HepG2 (cell line): ENCODE data around the gene TPGS1. TPM values are rescaled to one million over a fixed set of nuclear protein-coding genes. Genes with fewer than 3 reads are reported as not detected.
A peak's percentile ranks its signal among the peaks of the same experiment; 100 is the strongest.

ENCODE experiments used
- ATF2 ChIP-seq: sonication (generic); formaldehyde crosslinking; IDR thresholded peaks from 2 replicates; pipeline ENCODE4 v1.4.0; 2020; ENCODE audit warnings: missing genetic modification reagents
- CBX1 ChIP-seq: IDR thresholded peaks from one replicate; pipeline ENCODE4 v1.6.1; 2016; ENCODE audit warnings: antibody characterized with exemption, low read depth
- CSRNP1 ChIP-seq: sonication (generic); formaldehyde crosslinking; IDR thresholded peaks from 2 replicates; pipeline ENCODE4 v1.8.1; 2023; ENCODE audit warnings: mild to moderate bottlenecking, missing genetic modification reagents
- FOXK2 ChIP-seq: fragments of 450-650 bp; IDR thresholded peaks from 2 replicates; pipeline ENCODE4 v1.6.1; 2016
- HOXA3 ChIP-seq: sonication (generic); formaldehyde crosslinking; IDR thresholded peaks from 2 replicates; pipeline ENCODE4 v1.5.0; 2020; ENCODE audit warnings: missing genetic modification reagents
- NFE2L2 ChIP-seq: fragments of 150-350 bp; IDR thresholded peaks from 2 replicates; pipeline ENCODE4 v1.6.1; 2014; ENCODE audit warnings: low read length
- NFYC ChIP-seq: IDR thresholded peaks from 2 replicates; pipeline ENCODE4 v1.6.1; 2016; ENCODE audit warnings: missing genetic modification reagents, missing compliant biosample characterization
- PAX8 ChIP-seq: sonication (generic); formaldehyde crosslinking; IDR thresholded peaks from 2 replicates; pipeline ENCODE4 v1.8.0; 2022; ENCODE audit warnings: mild to moderate bottlenecking, missing genetic modification reagents, borderline replicate concordance
- PITX1 ChIP-seq: sonication (generic); formaldehyde crosslinking; IDR thresholded peaks from 2 replicates; pipeline ENCODE4 v1.5.1; 2020; ENCODE audit warnings: mild to moderate bottlenecking, missing genetic modification reagents
- POLR2AphosphoS2 ChIP-seq: IDR thresholded peaks from 2 replicates; pipeline ENCODE4 v1.6.1; 2011; ENCODE audit warnings: low read depth, low read length, improper control_type of control experiment
- PRDM15 ChIP-seq: sonication (generic); formaldehyde crosslinking; IDR thresholded peaks from 2 replicates; pipeline ENCODE4 v1.4.0; 2020; ENCODE audit warnings: missing genetic modification reagents
- PRDM4 ChIP-seq: sonication (generic); formaldehyde crosslinking; IDR thresholded peaks from 2 replicates; pipeline ENCODE4 v1.9.0; 2021; ENCODE audit warnings: missing genetic modification reagents, borderline replicate concordance
- RARG ChIP-seq: sonication (generic); formaldehyde crosslinking; IDR thresholded peaks from 2 replicates; pipeline ENCODE4 v1.4.0; 2020; ENCODE audit warnings: low read depth, mild to moderate bottlenecking, missing genetic modification reagents
- TAF15 ChIP-seq: fragments of 200-400 bp; formaldehyde crosslinking; IDR thresholded peaks from one replicate; pipeline ENCODE4 v1.6.1; 2018; ENCODE audit warnings: mild to moderate bottlenecking, low read depth, low read length; ENCODE audit not compliant: poor library complexity, severe bottlenecking
- ZFP82 ChIP-seq: sonication (generic); formaldehyde crosslinking; IDR thresholded peaks from 2 replicates; pipeline ENCODE4 v1.5.1; 2020; ENCODE audit warnings: mild to moderate bottlenecking, missing genetic modification reagents, borderline replicate concordance
- ZNF75D ChIP-seq: sonication (generic); formaldehyde crosslinking; IDR thresholded peaks from 2 replicates; pipeline ENCODE4 v1.8.1; 2023; ENCODE audit warnings: missing genetic modification reagents, mild to moderate bottlenecking, borderline replicate concordance
- ZNF761 ChIP-seq: sonication (generic); formaldehyde crosslinking; conservative IDR thresholded peaks from 2 replicates; pipeline ENCODE4 v1.4.0; 2020; ENCODE audit warnings: mild to moderate bottlenecking, missing genetic modification reagents
- ZNF775 ChIP-seq: sonication (generic); formaldehyde crosslinking; IDR thresholded peaks from 2 replicates; pipeline ENCODE4 v1.4.0; 2020; ENCODE audit warnings: missing genetic modification reagents, mild to moderate bottlenecking, moderate library complexity, borderline replicate concordance
- polyA plus RNA-seq, 8 experiments: library from polyadenylated mRNA; depleted of rRNA in 3 of 8; stranded (reverse) in 7 of 8; unstranded in 1 of 8; fragments of >200 nt; fragmentation: Illumina TruSeq in 4 of 8; extraction: Trizol in 4 of 8; gene quantifications; 2 replicates each; pipeline versions ENCODE4 v1.2.1 to v1.2.3, GENCODE V29; 2011 to 2016; ENCODE audit warnings: low read depth in 4 of 8, missing spikeins in 1 of 8, mixed read lengths in 1 of 8; ENCODE audit not compliant: insufficient read depth in 1 of 8
- total RNA-seq, 5 experiments: library from RNA; depleted of rRNA; stranded (reverse); fragments of >200 nt; fragmentation: Illumina TruSeq; extraction: Trizol; gene quantifications; 2 replicates each; pipeline ENCODE4 v1.2.3, GENCODE V29; 2016; ENCODE audit warnings: low read depth in 1 of 5

TPGS1 gene
- total and polyA plus RNA-seq, 2 of the 13 experiments (the other 11 are each of a cell fraction or from before 2014, with no cell fraction given), result 1.1 to 6.2 TPM

GRCh38 chr19:530134-531008, 23.1 kb downstream of the TPGS1 start (continued):
- TF ChIP-seq TAF15, result peak; percentile 72
- TF ChIP-seq CBX1, result no peak
- TF ChIP-seq FOXK2, result no peak
- 0 out of 2 replicates have a peak, but pooled peaks have one; percentile 13 for TF ChIP-seq ZFP82 (CRISPR knock-in tag)
- TF ChIP-seq PRDM4, result no peak
- TF ChIP-seq ZNF75D (CRISPR knock-in tag), result no peak
- TF ChIP-seq PRDM15 (CRISPR knock-in tag), result no peak
- no peak for TF ChIP-seq CSRNP1 (CRISPR knock-in tag)
- 0 out of 2 replicates have a peak, but pooled peaks have one; percentile 37 for TF ChIP-seq PITX1 (CRISPR knock-in tag)
- TF ChIP-seq HOXA3 (CRISPR knock-in tag), result no peak
- no peak for TF ChIP-seq NFYC (CRISPR knock-in tag)
- TF ChIP-seq NFE2L2, result no peak
- no peak for TF ChIP-seq RARG (CRISPR knock-in tag)
- TF ChIP-seq POLR2AphosphoS2, result no peak
- TF ChIP-seq ATF2 (CRISPR knock-in tag), result no peak
- no peak for TF ChIP-seq ZNF775 (CRISPR knock-in tag)
- no peak for TF ChIP-seq ZNF761 (CRISPR knock-in tag)
- TF ChIP-seq PAX8 (CRISPR knock-in tag), result no peak
